Activated B cell treated with CpG ODN at 0.5 μM for 24 hours (primary cell): ENCODE data around the gene RPL35. TPM values are rescaled to one million over a fixed set of nuclear protein-coding genes. Genes with fewer than 3 reads are reported as not detected.
"Not testable (repeated sequence)": the region's sequence is repeated elsewhere in the genome, so short reads cannot be mapped to it uniquely, and the experiment has no call there.

Source experiments
- ATAC-seq: fragments of 200-7000 bp; cut with Tn5 transposase; one replicate; pipeline ENCODE4 v1.10.0; 2021; ENCODE audit warnings: low read depth, mild to moderate bottlenecking, moderate library complexity
- CTCF ChIA-PET: fragments of 350-600 bp; sonication (Branson Sonifier 250); formaldehyde crosslinking; loops from one replicate; lab custom pipeline; 2021; ENCODE audit warnings: antibody characterized with exemption; lab: Charles Lee
- POLR2A ChIA-PET: fragments of 350-600 bp; sonication (Branson Sonifier 250); formaldehyde crosslinking; loops from one replicate; lab custom pipeline; 2021; ENCODE audit warnings: antibody characterized with exemption; lab: Charles Lee
- DNase-seq: peaks from one replicate; pipeline ENCODE4 v3.0.0; 2022
- H3K27ac Mint-ChIP-seq: one replicate; pipeline ENCODE4 v1.8.0; 2020; ENCODE audit warnings: mixed read lengths
- H3K27me3 Mint-ChIP-seq: one replicate; pipeline ENCODE4 v1.8.0; 2021; ENCODE audit warnings: mixed read lengths
- H3K36me3 Mint-ChIP-seq: one replicate; pipeline ENCODE4 v1.8.0; 2021; ENCODE audit warnings: low read depth, mixed read lengths
- H3K4me1 Mint-ChIP-seq: one replicate; pipeline ENCODE4 v1.8.0; 2021; ENCODE audit warnings: mixed read lengths
- H3K4me3 Mint-ChIP-seq: one replicate; pipeline ENCODE4 v1.8.0; 2020; ENCODE audit warnings: mild to moderate bottlenecking, mixed read lengths
- H3K9me3 Mint-ChIP-seq: one replicate; pipeline ENCODE4 v1.8.0; 2020; ENCODE audit warnings: mixed read lengths
- intact Hi-C: fragments of 100-400 bp; cut with micrococcal nuclease; formaldehyde crosslinking; loops from one replicate; pipeline ENCODE4 v1.15.1; 2024
- total RNA-seq: library from RNA; stranded (reverse); gene quantifications from 2 replicates; pipeline ENCODE4 v1.2.3, GENCODE V29; 2022
- TF ChIP-seq, protein P1 (sequence below): fragments of 200-600 bp; IDR thresholded peaks from one replicate; pipeline ENCODE4 v1.8.0; 2022; ENCODE audit warnings: antibody characterized with exemption, mild to moderate bottlenecking

Gene RPL35
- total RNA-seq, 1 donor from 2014 or later: 2,037 TPM

- no peaks in the 10 kb centered on the region for H3K4me1 Mint-ChIP-seq
- no peak overlapping the region for H3K4me3 Mint-ChIP-seq
- TF ChIP-seq, protein P1, sequence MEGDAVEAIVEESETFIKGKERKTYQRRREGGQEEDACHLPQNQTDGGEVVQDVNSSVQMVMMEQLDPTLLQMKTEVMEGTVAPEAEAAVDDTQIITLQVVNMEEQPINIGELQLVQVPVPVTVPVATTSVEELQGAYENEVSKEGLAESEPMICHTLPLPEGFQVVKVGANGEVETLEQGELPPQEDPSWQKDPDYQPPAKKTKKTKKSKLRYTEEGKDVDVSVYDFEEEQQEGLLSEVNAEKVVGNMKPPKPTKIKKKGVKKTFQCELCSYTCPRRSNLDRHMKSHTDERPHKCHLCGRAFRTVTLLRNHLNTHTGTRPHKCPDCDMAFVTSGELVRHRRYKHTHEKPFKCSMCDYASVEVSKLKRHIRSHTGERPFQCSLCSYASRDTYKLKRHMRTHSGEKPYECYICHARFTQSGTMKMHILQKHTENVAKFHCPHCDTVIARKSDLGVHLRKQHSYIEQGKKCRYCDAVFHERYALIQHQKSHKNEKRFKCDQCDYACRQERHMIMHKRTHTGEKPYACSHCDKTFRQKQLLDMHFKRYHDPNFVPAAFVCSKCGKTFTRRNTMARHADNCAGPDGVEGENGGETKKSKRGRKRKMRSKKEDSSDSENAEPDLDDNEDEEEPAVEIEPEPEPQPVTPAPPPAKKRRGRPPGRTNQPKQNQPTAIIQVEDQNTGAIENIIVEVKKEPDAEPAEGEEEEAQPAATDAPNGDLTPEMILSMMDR: no peak
- H3K9me3 Mint-ChIP-seq: no peaks in the 10 kb centered on the region
- intact Hi-C loops: loop anchor here (5.0 kb wide), 1 partner anchor 37 kb away; no protein-coding TSS in a partner anchor
- POLR2A ChIA-PET: no interaction called here
- H3K36me3 Mint-ChIP-seq: no peaks in the 10 kb centered on the region
- ATAC-seq (peak; percentile 31), DNase-seq (no peak)
- CTCF ChIA-PET: interaction anchor here (1.1 to 1.4 kb wide), 5 partner anchors 10 to 223 kb away, joined by 3 to 4 read pairs (median 3); partner anchors contain the start of gene WDR38
- peaks cover 13% of the 10 kb centered on the region for H3K27me3 Mint-ChIP-seq
- no peak overlapping the region for H3K27ac Mint-ChIP-seq
These were observed 22.0 kb downstream of the RPL35 start for GRCh38 chr9:124839612-124840299.

DNA sequence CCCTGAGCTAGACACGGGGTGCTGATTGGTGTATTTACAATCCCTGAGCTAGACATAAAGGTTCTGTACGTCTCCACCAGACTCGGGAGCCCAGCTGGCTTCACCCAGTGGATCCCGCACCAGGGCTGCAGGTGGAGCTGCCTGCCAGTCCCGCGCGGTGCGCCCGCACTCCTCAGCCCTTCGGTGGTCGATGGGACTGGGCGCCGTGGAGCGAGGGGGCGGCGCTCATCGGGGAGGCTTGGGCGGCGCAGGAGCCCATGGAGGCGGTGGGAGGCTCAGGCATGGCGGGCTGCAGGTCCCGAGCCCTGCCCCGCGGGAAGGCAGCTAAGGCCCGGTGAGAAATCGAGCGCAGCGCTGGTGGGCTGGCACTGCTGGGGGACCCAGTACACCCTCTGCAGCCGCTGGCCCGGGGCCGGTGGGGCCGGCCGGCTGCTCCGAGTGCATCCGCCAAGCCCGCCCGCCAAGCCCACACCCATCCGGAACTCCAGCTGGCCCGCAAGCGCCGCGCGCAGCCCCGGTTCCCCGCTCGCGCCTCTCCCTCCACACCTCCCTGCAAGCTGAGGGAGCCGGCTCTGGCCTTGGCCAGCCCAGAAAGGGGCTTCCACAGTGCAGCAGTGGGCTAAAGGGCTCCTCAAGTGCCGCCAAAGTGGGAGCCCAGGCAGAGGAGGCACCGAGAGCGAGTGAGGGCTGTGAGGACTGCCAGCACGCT, 23.0 kb downstream of the RPL35 start:
- POLR2A ChIA-PET, CTCF ChIA-PET, DNase-seq, H3K9me3 Mint-ChIP-seq, H3K36me3 Mint-ChIP-seq, ATAC-seq, H3K4me1 Mint-ChIP-seq, H3K27ac Mint-ChIP-seq, H3K4me3 Mint-ChIP-seq: not testable (repeated sequence)
- intact Hi-C loops: loop anchor here (5.0 kb wide), 1 partner anchor 36 kb away; no protein-coding TSS in a partner anchor
- H3K27me3 Mint-ChIP-seq: peaks cover 13% of the 10 kb centered on the region

DNA sequence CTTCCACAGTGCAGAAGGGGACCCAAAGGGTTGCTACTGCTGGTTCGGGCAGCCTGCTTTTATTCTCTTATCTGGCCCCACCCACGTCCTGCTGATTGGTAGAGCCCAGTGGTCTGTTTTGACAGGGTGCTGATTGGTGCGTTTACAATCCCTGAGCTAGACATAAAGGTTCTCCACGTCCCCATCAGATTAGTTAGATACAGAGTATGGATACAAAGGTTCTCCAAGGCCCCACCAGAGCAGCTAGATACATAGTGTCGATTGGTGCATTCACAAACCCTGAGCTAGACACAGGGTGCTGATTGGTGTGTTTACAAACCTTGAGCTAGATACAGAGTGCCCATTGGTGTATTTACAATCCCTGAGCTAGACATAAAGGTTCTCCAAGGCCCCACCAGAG, 23.6 kb downstream of the RPL35 start:
- POLR2A ChIA-PET, H3K27ac Mint-ChIP-seq, H3K9me3 Mint-ChIP-seq, CTCF ChIA-PET, DNase-seq, H3K4me1 Mint-ChIP-seq, H3K36me3 Mint-ChIP-seq, H3K4me3 Mint-ChIP-seq, ATAC-seq: not testable (repeated sequence)
- intact Hi-C loops: loop anchor here (5.0 kb wide), 1 partner anchor 36 kb away; no protein-coding TSS in a partner anchor
- H3K27me3 Mint-ChIP-seq: peaks cover 13% of the 10 kb centered on the region

- TF ChIP-seq, protein P1: no peak
These were observed 26.7 kb downstream of the RPL35 start for GRCh38 chr9:124835026-124835557.

GRCh38 chr9:124834591-124834990, 27.2 kb downstream of the RPL35 start:
- Mint-ChIP-seq H3K36me3 (no peaks in the 10 kb centered on the region), H3K4me3 (no peak overlapping the region), H3K27me3 (peaks cover 13% of the 10 kb centered on the region), H3K9me3 (no peaks in the 10 kb centered on the region), H3K27ac (no peak overlapping the region), H3K4me1 (no peaks in the 10 kb centered on the region)
- DNase-seq: no peak
- ChIA-PET POLR2A (no interaction called here), CTCF (interaction anchor here (0.9 kb wide), 1 partner anchor 19 kb away, joined by 3 read pairs; the partner anchor contains the start of gene WDR38)
- intact Hi-C loops: no loop called here
- no peak for ATAC-seq
- TF ChIP-seq, protein P1: no peak

More at GRCh38 chr9:124835026-124835557, 26.7 kb downstream of the RPL35 start:
- ATAC-seq: no peak
- Mint-ChIP-seq H3K4me1 (no peaks in the 10 kb centered on the region), H3K9me3 (no peaks in the 10 kb centered on the region), H3K36me3 (no peaks in the 10 kb centered on the region), H3K27ac (no peak overlapping the region), H3K4me3 (no peak overlapping the region), H3K27me3 (peaks cover 13% of the 10 kb centered on the region)
- CTCF ChIA-PET: interaction anchor here (0.9 kb wide), 1 partner anchor 18 kb away, joined by 3 read pairs; the partner anchor contains the start of gene WDR38
- intact Hi-C loops: loop anchor here (5.0 kb wide), 1 partner anchor 33 kb away; no protein-coding TSS in a partner anchor
- no peak for DNase-seq
- POLR2A ChIA-PET: interaction anchor here (0.7 kb wide), 1 partner anchor 11 kb away, joined by 3 read pairs; no protein-coding TSS in a partner anchor
